SK-N-SH (cell line): ENCODE results near the gene LFNG.
"Not testable (repeated sequence)": the region's sequence is repeated elsewhere in the genome, so short reads cannot be mapped to it uniquely, and the experiment has no call there.

Experiments
- TF ChIP-seq, protein P1 (sequence below): IDR thresholded peaks from 2 replicates; pipeline ENCODE4 v1.6.1; 2012; ENCODE audit warnings: mild to moderate bottlenecking, low read depth, low read length, moderate library complexity
- TF ChIP-seq, protein P2 (sequence below): fragments of 200-600 bp; sonication (generic); IDR thresholded peaks from 2 replicates; pipeline ENCODE4 v1.6.1; 2017; ENCODE audit warnings: antibody characterized with exemption, mild to moderate bottlenecking, moderate library complexity

DNA sequence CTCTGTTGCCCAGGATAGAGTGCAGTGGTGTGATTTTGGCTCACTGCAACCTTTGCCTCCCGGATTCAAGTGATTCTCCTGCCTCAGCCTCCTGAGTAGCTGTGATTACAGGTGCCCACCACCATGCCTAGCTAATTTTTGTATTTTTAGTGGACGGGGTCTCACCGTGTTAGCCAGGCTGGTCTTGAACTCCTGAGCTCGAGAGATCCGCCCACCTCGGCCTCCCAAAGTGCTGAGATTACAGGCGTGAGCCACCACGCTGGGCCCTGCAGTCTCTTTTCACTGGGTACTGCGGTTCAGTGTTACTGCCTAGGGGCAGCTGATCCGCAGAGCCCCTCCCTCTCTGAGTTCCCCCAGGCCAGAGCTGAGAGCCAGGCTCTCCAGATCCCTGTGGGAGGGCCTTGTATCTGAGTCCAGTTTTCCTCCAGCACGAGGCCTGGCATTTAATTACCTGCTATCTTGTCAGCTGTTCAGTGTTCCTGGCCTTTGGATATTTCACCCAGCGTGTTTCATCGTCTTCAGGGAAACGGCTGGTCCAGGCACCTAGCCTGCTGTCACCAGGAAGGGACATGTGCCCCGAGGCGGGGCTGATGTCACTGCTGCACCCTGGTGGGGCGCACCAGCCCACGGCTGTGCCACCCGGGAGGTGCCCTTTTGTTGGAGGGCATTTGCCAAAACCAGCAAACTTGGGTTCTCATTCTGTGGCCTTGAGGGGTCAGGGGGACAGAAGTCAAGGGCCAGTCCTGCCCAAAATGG lies 16.5 kb downstream of the LFNG start:
- TF ChIP-seq, protein P1, sequence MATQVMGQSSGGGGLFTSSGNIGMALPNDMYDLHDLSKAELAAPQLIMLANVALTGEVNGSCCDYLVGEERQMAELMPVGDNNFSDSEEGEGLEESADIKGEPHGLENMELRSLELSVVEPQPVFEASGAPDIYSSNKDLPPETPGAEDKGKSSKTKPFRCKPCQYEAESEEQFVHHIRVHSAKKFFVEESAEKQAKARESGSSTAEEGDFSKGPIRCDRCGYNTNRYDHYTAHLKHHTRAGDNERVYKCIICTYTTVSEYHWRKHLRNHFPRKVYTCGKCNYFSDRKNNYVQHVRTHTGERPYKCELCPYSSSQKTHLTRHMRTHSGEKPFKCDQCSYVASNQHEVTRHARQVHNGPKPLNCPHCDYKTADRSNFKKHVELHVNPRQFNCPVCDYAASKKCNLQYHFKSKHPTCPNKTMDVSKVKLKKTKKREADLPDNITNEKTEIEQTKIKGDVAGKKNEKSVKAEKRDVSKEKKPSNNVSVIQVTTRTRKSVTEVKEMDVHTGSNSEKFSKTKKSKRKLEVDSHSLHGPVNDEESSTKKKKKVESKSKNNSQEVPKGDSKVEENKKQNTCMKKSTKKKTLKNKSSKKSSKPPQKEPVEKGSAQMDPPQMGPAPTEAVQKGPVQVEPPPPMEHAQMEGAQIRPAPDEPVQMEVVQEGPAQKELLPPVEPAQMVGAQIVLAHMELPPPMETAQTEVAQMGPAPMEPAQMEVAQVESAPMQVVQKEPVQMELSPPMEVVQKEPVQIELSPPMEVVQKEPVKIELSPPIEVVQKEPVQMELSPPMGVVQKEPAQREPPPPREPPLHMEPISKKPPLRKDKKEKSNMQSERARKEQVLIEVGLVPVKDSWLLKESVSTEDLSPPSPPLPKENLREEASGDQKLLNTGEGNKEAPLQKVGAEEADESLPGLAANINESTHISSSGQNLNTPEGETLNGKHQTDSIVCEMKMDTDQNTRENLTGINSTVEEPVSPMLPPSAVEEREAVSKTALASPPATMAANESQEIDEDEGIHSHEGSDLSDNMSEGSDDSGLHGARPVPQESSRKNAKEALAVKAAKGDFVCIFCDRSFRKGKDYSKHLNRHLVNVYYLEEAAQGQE = not testable (repeated sequence)
- TF ChIP-seq, protein P2, sequence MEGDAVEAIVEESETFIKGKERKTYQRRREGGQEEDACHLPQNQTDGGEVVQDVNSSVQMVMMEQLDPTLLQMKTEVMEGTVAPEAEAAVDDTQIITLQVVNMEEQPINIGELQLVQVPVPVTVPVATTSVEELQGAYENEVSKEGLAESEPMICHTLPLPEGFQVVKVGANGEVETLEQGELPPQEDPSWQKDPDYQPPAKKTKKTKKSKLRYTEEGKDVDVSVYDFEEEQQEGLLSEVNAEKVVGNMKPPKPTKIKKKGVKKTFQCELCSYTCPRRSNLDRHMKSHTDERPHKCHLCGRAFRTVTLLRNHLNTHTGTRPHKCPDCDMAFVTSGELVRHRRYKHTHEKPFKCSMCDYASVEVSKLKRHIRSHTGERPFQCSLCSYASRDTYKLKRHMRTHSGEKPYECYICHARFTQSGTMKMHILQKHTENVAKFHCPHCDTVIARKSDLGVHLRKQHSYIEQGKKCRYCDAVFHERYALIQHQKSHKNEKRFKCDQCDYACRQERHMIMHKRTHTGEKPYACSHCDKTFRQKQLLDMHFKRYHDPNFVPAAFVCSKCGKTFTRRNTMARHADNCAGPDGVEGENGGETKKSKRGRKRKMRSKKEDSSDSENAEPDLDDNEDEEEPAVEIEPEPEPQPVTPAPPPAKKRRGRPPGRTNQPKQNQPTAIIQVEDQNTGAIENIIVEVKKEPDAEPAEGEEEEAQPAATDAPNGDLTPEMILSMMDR = not testable (repeated sequence)
